HG03521 (cell line): Measurements from ENCODE around the gene ARID1A.
"Not testable (repeated sequence)": the region's sequence is repeated elsewhere in the genome, so short reads cannot be mapped to it uniquely, and the experiment has no call there.

ENCODE experiments used
- ATAC-seq: cut with Tn5 transposase; IDR thresholded peaks from one replicate; pipeline ENCODE4 v1.9.1; 2021; ENCODE audit warnings: mild to moderate bottlenecking, moderate library complexity; ENCODE audit not compliant: unreplicated experiment

Gene ARID1A

DNA sequence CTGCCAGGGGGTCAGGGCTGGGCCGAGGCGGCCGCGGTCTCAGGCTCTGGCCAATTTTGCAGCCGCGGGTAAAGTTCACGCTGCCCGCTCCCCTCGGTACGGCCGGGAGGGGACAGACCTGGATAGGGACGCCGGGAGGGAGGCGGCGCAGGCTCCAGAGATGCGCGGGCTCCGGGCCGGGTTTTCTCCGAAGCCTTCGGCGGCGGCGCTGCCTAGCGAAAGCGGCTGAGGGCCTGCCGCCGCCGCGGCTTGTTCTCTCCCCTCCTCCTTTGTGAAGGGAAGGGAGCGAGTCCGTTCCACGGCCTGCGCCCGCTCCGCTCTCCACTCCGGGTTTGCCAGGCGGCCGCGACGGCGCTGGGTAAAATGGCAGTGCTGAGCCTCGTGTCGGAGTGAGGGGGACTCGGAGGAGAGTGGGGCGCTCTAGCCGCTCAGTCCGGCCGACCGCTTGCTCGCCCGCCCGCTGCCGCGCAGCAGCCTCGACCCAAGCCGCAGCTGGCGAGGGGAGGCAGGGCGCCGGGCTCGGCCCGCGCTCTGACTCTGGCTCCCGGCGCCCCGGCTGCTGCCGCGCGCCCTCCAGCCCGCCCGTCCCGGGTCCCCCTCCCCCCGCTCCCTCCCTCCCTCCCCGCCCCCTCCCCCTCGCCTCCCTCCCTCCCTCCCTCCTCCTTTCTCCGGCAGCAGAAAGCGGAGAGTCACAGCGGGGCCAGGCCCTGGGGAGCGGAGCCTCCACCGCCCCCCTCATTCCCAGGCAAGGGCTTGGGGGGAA lies at the start of gene ARID1A:
TSS of gene ARID1A (plus strand) at position 660 of the 763 bp plus-strand sequence. CDS start 389 bp downstream, outside the sequence.
- ATAC-seq, result peak; percentile 48

- ATAC-seq, result no peak
These were observed 31.0 kb upstream of the ARID1A start for GRCh38 chr1:26664802-26665201.

- ATAC-seq, result no peak
These were observed 29.0 kb upstream of the ARID1A start for GRCh38 chr1:26666855-26667254.

DNA sequence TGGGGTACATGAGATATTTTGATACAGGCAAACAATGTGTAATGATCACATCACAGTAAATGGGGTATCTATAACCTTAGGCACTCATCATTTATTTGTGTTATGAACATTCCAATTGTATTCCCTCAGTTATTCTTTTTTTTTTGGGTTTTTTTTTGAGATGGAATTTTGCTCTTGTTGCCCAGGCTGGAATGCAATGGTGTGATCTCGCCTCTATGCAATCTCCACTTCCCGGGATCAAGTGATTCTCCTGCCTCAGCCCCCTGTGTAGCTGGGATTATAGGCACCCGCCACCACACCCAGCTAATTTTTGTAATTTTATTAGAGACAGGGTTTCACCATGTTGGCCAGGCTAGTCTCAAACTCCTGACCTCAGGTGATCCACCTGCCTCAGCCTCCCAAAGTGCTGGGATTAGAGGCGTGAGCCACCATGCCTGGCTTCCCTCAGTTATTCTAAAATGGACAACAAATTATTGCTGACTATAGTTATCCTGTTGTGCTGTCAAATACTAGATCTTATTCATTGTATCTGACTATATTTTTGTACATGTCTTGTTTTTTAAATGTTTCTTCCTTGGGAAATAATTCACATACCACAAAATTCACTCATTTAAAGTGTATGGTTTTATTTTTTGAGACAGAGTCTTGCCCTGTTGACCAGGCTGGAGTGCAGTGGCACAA lies 27.6 kb upstream of the ARID1A start:
- not testable (repeated sequence) for ATAC-seq

DNA sequence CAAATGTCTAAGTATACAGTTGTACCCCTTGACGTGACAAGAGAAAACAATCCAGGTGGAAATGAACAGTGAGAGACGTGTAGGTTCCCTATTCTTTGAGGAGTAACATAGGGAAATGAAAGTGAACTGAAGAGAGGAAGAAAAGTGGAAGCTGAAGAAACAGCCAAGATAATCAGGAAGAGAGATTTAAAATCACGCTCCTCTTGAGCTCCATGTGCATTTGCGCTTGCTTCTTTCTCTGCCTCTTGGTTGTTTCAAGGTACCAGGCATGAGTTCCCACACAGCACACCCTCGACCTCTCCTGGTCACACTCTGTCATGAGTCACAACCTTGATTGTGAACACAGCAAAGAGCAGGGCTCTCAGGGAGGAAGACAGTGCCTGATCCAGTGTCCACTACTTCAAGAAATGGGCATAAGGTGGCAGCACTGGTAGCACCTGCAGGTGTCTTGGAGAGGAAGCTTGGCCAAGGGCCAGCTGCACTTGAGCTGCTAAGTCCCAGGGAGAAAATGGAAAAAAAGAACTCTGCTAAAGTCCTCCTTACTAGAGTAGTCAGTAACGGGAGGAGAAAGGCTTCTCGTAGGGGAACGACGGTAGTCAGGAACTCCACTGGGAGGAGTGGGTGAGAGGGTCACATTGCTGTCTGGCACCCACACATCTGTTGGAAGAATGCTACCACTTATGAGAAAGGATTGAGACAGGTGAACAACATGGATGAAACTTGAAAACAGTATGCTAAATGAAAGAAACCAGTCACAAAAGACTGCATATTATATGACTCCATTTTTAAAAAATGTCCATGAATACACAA lies 18.3 kb upstream of the ARID1A start:
- ATAC-seq, result no peak

- ATAC-seq, result no peak
These were observed 10.9 kb upstream of the ARID1A start for GRCh38 chr1:26684763-26685508.

- no peak for ATAC-seq
These were observed 9.0 kb upstream of the ARID1A start for GRCh38 chr1:26686795-26687194.

DNA sequence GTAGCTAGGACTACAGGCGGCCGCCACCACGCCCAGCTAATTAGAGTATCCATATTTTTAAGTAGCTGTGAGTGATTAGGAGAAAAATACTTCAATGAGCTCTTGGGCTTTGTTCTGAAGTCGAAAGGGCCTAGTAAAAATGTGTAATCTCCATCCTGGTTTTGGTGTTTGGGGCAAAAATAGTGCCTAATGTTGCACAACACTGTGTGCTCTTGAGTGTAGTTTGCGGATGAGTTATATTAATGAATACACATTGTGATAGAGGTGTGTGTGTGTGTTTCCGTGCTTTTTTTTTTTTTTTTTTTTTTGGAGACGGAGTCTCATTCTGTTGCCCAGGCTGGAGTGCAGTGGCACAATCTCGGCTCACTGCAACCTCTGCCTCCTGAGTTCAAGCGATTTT lies 6.3 kb upstream of the ARID1A start:
- ATAC-seq, result no peak

DNA sequence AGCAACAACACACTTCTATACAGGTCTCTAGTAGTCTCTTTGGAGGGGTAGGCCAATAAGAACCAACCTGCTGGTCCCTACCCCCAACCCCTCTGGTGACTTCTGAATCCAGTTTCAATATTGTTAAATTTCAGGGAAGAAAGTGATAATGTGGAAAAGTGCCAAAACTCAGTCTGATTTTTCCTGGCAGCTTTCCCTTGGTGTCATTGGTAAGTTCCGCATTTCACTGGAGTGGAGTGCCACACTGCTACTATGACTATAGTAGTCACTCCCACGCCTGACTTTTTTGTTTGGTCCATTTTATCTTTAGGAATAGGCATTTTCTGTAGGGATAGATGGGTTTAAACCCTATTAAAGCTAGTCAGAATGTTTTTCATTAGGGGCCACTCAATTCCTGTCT lies 5.7 kb upstream of the ARID1A start:
- no peak for ATAC-seq

DNA sequence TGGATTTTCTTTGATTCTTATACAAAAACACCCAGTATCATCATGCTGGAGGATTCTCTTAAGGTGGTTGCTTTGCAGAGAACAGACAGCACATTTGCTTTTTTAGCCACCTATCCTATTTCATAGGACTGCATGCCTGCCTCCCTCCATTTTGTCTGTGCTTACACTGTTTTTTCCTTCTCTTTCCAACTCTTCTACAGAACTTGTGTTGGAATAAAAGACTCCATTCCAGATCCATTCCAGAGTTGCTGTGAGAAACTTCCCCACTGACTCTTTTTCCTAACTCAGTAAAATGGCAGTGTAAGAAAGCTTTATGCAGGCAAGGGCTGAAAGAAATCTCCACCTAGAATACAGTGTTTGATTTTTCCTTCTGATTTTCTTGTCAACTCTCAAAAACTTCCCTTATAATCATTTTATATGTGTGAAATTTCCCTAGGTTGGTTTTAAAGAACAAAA lies 5.2 kb upstream of the ARID1A start:
- no peak for ATAC-seq

GRCh38 chr1:26692211-26692792 lies 3.5 kb upstream of the ARID1A start:
- ATAC-seq, result no peak

- no peak for ATAC-seq
These were observed 2.9 kb upstream of the ARID1A start for GRCh38 chr1:26692793-26693490.

GRCh38 chr1:26693599-26694572 lies 1.9 kb upstream of the ARID1A start:
- ATAC-seq, result no peak

GRCh38 chr1:26694638-26695355 lies 1.0 kb upstream of the ARID1A start:
- ATAC-seq, result no peak

DNA sequence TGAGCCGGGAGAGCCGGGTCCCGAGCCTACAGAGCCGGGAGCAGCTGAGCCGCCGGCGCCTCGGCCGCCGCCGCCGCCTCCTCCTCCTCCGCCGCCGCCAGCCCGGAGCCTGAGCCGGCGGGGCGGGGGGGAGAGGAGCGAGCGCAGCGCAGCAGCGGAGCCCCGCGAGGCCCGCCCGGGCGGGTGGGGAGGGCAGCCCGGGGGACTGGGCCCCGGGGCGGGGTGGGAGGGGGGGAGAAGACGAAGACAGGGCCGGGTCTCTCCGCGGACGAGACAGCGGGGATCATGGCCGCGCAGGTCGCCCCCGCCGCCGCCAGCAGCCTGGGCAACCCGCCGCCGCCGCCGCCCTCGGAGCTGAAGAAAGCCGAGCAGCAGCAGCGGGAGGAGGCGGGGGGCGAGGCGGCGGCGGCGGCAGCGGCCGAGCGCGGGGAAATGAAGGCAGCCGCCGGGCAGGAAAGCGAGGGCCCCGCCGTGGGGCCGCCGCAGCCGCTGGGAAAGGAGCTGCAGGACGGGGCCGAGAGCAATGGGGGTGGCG lies 371 bp downstream of the ARID1A start:
- no peak for ATAC-seq

DNA sequence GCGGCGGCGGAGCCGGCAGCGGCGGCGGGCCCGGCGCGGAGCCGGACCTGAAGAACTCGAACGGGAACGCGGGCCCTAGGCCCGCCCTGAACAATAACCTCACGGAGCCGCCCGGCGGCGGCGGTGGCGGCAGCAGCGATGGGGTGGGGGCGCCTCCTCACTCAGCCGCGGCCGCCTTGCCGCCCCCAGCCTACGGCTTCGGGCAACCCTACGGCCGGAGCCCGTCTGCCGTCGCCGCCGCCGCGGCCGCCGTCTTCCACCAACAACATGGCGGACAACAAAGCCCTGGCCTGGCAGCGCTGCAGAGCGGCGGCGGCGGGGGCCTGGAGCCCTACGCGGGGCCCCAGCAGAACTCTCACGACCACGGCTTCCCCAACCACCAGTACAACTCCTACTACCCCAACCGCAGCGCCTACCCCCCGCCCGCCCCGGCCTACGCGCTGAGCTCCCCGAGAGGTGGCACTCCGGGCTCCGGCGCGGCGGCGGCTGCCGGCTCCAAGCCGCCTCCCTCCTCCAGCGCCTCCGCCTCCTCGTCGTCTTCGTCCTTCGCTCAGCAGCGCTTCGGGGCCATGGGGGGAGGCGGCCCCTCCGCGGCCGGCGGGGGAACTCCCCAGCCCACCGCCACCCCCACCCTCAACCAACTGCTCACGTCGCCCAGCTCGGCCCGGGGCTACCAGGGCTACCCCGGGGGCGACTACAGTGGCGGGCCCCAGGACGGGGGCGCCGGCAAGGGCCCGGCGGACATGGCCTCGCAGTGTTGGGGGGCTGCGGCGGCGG lies 1.0 kb downstream of the ARID1A start:
- ATAC-seq, result no peak

DNA sequence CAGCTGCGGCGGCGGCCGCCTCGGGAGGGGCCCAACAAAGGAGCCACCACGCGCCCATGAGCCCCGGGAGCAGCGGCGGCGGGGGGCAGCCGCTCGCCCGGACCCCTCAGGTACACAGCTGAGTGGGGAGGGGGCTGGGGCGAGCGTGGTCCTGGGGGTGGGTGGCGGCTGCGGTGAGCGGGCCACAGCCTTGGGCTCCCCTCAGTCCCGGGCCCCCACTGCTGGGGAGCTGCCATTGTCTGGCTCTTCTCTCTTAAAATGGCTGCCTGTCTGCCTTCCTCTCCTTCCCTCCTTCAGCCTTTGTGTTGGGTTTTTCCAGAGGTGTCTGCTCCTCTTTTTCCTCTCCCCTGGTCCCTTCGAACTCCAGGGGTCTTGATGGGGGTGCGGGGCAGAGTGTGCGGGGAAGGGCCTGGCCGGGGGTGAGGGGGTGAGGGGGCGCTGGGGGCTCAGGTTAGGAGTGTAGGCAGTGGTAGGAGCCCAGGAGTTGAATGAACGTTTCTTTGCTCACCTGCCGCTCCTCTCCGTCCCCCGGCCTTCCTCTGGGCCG lies 1.7 kb downstream of the ARID1A start:
- ATAC-seq, result no peak
